GM21390 (cell line): ENCODE measurements around the gene PLIN4.

Source experiments
- ATAC-seq: cut with Tn5 transposase; IDR thresholded peaks from one replicate; pipeline ENCODE4 v1.9.1; 2021; ENCODE audit not compliant: unreplicated experiment

The PLIN4 gene

GRCh38 chr19:4456843-4457653 is 61.2 kb downstream of the PLIN4 start:
- ATAC-seq, result no peak

GRCh38 chr19:4456476-4456842 is 61.8 kb downstream of the PLIN4 start:
- no peak for ATAC-seq

- no peak for ATAC-seq
Measured at GRCh38 chr19:4455719-4456475, 62.4 kb downstream of the PLIN4 start.

DNA sequence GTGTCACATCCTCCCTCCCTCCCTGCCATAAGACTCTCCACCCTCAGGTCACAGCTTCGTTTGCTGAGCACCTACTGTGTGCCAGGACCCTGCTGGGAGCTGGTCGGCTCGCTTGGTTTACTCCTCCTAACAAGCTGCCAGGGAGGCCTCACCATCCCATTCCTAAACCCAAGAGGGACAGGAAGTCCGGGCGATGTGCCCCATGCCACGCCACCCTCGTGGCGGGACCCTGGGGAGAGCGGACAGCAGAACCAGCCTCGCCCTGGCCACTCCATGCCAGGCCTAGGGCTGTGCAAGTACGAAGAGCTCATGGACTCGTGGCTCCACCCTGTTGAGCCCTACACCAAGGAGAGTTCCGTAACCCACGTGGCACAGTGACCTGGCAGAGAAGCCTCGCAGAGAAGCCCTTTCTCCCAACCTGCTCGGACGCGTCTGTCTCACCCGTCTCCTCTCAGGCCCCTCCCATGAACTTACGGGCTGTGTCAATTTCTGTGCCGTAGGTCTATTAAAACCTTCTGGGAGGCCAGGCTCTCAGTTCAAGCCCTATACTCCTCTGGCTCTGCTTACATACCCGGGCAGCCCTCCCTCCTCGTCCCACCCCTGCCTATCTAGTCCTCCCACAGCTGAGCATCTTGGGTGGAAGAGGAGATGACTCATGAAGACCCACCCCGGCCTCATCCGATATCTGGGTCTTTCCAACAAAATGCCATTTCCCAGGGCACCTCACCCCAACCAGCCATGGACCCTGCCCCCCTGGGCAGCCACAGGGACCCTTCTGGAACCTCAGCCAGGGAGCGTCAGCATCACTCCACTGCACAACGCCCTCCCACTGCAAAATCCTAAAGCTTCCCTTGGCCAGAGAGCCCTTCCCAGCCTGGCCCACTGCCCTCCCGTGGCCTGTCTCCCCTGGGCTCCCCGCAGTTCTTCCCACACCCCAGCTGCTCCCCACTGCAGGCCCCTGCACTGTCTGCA is 63.3 kb downstream of the PLIN4 start:
- no peak for ATAC-seq

GRCh38 chr19:4453232-4454179 is 64.8 kb downstream of the PLIN4 start:
- ATAC-seq, result no peak

DNA sequence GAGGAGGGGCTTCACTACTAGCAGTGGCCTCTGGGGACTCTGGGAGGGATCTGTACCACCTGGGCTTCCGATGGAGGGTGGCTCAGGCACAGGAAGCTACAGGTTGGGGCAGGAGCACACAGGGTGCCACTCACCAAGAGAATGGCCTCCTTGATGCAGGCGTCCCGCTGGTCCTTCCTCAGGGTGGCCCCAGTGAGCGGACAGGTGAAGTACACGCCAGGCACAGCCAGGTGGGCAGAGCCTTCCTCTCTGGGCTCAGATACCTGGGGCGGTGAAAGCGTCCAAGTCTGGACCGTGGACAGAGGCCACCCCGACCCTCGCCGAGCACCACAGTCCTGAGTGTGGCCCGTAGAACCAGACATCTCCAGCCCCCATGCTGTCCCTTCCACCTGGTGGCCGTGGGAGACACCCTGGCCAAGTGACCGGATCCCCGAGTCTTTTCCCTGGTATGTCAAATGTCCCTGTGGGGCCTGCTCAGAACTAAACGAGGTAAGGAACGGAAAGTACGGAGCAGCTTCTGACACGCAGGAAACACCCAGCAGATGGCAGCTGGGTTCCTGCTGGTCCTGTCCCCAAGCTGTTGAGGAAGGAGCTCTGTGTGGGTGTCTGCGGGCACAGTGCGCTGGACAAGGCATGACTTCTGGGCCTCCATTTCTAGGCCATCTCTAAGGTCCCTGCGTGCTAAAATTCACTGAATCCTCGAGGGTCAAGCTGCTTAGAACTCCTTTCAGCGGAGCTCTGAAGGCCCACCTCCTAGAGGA is 65.9 kb downstream of the PLIN4 start:
- no peak for ATAC-seq
